HG03103 (cell line): ENCODE measurements around the gene TTC3.
"Not testable (repeated sequence)": the region's sequence is repeated elsewhere in the genome, so short reads cannot be mapped to it uniquely, and the experiment has no call there.

Source experiments
- ATAC-seq: cut with Tn5 transposase; IDR thresholded peaks from one replicate; pipeline ENCODE4 v1.9.1; 2021; ENCODE audit warnings: low read depth; ENCODE audit not compliant: unreplicated experiment

The TTC3 gene, protein sequence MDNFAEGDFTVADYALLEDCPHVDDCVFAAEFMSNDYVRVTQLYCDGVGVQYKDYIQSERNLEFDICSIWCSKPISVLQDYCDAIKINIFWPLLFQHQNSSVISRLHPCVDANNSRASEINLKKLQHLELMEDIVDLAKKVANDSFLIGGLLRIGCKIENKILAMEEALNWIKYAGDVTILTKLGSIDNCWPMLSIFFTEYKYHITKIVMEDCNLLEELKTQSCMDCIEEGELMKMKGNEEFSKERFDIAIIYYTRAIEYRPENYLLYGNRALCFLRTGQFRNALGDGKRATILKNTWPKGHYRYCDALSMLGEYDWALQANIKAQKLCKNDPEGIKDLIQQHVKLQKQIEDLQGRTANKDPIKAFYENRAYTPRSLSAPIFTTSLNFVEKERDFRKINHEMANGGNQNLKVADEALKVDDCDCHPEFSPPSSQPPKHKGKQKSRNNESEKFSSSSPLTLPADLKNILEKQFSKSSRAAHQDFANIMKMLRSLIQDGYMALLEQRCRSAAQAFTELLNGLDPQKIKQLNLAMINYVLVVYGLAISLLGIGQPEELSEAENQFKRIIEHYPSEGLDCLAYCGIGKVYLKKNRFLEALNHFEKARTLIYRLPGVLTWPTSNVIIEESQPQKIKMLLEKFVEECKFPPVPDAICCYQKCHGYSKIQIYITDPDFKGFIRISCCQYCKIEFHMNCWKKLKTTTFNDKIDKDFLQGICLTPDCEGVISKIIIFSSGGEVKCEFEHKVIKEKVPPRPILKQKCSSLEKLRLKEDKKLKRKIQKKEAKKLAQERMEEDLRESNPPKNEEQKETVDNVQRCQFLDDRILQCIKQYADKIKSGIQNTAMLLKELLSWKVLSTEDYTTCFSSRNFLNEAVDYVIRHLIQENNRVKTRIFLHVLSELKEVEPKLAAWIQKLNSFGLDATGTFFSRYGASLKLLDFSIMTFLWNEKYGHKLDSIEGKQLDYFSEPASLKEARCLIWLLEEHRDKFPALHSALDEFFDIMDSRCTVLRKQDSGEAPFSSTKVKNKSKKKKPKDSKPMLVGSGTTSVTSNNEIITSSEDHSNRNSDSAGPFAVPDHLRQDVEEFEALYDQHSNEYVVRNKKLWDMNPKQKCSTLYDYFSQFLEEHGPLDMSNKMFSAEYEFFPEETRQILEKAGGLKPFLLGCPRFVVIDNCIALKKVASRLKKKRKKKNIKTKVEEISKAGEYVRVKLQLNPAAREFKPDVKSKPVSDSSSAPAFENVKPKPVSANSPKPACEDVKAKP (N-terminal part only)

DNA sequence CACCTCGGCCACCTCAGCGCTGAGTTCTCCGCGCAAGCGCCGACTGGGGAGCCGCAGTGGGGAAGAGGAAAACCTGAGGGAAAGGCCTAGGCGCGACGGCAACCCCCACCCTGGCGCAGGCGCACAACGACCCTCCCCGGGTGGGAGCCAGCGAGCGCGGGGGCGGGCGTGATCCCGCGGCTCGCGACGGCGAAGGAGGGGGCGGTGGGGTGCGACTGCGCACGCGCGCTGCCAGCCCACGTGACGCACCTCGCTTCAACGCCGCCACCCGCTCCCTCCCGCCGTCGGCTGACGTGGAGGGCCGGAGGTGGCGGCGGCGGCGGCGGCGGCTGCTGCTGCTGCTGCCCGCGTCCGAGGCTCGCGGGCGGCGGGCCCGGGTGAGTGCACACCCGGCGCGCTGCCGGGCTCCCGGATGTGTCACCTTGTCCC is at the start of gene TTC3, which contains the start of gene PIGP:
Gene TTC3 (plus strand): TSS at position 267 of the 429 bp plus-strand sequence. CDS start 14,004 bp downstream, outside the sequence.
Gene PIGP (minus strand): TSS at position 84 of the 429 bp plus-strand sequence. CDS start 556 bp downstream, outside the sequence.
- ATAC-seq, result peak; percentile 51

DNA sequence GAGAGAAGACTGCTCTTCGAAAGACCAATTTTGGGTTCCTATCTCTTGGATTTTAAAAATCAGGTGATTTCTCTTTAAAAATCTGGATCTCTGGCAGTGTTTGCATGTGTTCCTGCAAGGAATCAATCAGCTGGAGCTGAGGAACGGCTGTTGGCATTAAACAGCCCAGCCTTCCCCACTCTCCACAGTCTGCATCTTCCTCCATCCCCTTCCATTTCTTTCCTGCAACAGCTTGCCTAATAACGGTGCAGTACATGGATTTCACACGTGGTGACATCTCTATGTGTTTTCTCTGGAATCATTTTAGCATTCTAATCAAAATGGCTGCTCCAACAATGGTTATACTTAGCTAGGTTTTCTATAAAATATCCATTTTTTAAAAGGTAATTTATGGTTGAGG is 46.6 kb upstream of the TTC3 start:
- no peak for ATAC-seq

DNA sequence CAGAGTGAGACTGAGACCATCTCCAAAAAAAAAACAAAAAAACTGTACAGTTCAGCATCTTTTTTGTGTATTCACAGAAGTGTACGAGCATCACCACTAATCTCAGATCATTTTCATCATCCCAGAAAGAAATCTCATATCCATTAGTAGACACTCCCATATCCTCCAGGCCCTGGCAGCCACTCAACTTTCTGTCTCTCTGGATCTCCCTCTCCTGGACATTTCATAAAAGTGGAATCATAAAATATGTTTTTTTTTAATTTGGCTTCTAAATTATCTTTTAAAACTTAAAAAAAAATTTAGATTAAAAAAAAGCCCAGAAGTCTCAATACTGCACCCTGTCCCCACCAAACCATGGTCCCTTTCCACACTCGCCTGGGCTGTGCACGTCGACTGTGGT is 44.5 kb upstream of the TTC3 start:
- ATAC-seq, result no peak

DNA sequence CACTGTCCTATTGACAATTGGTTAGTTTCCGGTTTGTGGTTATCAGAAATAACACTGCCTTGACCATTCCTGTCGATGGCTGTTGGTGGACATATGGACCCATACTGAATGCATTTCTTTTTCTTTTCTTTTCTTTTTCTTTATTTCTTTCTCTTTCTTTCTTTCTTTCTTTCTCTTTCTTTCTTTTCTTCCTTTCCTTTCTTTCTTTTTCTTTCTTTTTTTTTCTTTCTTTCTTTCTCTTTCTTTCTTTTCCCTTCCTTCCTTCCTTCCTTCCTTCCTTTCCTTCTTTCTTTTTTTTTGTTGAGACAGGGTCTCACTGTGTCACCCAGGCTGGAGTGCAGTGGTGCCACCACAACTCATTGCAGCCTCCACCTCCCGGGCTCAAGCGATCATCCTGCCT is 42.2 kb upstream of the TTC3 start:
- no peak for ATAC-seq

DNA sequence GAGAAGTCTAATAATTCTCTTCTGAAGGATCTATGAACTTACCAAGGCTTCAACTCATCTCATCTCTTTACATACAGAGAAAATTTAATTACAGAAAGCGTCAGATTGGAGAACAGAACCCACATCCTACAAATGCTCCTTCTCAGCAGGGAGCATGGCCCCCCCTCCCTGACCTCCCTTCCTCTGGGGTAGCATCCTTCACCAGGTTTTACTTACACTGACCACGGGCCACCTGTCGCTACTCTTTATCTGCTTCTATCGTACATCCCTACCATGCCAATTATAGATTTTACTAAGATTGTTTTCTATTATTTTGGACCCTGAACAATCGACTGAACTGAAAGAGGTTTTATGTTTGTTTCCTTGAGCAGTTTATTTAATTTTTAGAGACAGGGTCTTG is 40.8 kb upstream of the TTC3 start:
- ATAC-seq, result no peak

DNA sequence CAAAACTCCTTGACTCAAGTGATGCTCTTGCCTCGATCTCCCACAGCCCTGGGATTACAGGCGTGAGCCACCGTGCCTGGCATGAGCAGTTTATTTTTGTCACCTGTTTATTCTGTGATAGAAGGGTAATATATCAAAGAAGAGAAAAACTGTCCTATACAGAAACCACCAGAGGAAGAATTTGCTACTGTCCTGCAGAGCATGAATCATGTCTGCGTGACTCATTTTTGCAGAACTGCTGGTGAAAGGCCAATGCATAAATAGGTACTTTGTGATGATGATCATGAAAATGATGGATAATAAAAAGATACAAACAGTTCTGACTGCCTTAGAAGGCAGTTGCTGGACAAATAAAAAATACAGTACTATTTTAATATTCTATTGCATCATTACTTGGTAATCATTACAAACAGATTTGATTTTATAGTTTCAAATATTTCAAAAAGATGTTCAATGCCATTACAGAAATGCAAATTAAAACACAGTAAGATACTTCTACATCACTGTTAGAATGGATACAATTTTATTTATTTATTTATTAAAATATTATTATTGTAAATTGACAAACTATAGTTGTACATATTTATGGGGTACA is 40.1 kb upstream of the TTC3 start:
- no peak for ATAC-seq

DNA sequence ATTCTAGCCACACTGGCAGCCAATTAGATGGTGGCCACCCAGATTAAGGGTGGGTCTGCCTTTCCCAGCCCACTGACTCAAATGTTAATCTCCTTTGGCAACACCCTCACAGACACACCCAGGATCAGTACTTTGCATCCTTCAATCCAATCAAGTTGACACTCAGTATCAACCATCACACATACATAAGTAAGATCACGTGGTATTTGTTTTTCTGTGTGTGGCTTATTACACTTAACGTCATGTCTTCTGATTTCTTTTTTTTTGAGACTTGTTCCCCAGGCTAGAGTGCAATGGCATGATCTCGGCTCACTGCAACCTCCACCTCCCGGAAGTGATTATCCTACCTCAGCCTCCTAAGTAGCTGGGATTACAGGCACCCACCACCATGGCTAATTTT is 38.7 kb upstream of the TTC3 start:
- ATAC-seq, result not testable (repeated sequence)

DNA sequence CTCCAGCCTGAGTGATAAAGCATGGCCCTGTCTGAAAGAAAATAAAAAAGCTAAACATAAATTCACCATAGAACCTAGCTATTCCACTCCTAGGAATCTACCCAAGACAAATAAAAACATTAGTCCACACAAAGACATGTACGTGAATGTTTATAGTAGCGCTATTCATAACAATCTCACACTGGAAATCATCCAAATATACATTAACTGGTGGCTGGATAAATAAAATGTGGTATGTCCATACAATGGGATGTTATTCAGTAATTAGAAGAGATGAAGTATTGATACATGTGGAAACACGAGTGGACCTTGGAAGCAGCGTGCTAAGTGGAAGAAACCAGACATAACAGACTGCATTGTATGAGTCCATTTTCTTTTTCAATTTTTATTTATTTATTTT is 36.9 kb upstream of the TTC3 start:
- ATAC-seq, result no peak

DNA sequence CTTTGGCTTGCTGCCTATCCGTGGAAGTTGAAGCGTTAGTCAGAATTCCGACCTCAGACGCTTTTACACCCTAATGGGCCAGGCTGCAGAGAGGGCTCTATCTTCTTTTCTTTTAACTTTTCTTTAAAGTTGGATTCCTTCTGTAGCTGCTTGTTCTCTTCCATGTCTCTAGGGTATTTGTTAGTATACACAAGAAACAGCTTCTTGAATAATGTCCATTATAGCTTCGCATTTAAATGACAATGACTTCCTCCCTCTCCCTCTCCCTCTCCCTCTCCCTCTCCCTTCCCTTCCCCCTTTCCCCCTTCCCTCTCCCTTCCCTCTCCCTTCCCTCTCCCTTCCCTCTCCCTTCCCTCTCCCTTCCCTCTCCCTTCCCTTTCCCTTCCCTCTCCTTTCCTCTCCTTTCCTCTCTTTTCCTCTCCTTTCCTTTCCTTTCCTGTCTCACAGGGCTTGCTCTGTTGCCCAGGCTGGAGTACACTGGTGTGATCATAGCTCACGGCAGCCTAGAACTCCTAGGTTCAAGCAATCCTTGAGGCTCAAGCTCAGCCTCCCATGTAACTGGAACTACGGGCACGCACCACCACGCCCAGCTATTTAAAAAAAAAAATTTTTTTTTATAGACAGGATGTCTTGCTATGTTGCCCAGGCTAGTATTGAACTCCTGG is 33.5 kb upstream of the TTC3 start:
- ATAC-seq, result no peak

DNA sequence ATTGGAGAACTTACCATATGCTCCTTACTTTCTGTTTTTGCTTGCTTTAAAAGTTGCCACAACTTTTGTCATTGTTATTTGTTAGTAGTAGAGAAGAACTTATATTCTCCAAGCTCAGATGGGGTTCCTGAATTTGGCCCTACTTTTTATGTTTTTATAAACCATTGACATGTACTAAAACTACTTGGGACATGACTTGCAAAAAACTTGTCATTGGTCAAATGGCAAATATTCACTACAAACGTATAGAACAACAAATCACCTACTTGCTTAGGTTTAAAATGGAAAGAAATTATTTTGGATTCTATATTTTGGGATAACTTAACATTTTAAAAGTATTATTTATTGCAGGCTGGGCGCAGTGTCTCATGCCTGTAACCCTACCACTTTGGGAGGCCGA is 32.8 kb upstream of the TTC3 start:
- no peak for ATAC-seq

DNA sequence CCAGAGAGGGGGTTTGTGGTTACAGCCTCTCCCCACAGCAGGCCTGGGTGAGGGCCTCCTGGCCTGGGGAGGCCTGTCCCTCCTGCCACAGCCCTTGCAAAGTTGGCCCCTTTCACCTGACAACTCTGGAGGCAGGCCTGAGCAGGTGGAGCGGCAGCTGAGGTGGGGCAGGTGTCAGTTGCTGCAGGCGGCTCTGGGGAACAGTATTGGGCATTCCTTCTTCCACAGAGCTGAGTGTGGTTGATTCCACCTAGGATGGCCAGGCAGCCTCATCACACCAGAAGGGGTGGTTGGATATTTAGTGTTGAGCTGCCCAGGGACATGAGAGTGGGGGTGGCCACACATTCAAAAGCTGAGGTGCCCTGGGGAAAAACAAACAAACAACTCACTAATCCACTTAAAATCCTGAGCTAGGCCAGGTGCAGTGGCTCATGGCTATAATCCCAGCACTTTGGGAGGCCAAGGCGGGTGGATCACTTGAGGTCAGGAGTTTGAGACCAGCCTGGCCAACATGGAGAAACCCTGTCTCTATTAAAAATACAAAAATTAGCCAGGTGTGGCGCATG is 31.3 kb upstream of the TTC3 start:
- no peak for ATAC-seq

DNA sequence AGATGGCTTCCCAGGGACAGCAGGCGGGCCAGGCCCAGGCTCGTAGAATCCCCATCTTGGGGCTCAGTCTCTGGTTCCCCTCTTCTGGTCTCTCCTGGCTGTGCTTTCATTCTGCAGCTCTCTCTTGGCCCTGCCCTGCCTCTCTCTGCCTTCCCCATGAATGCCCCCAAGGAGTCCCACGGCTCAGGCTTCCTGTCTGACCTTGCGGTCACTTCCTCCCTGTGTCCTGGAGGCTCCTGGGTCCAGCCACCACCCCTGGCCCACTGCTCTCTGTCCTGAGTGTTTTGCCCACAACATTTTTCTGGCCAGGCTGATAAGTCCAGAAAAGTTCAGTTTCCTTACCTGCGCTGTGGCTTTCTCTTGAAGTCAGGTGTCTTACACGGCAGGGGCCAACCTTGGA is 29.2 kb upstream of the TTC3 start:
- ATAC-seq, result no peak

DNA sequence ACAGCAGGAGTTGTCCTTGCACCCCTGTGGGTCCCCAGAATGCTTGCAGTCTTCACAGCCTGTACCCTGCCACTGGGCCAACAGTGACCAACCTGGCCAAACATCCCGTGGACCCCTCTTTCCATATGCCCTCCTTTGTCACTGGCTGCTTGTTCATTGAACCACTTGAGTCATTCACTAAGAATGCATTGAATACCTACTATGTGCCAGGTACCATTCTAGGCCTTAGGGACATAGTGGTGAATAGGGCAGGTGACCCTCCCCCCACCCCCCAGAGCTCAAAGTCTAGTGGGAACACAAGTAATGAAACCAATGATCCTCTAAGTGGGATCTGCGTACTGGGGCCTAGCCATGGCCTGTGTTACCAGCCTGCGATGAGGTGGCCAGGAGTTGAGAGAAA is 28.4 kb upstream of the TTC3 start:
- ATAC-seq, result no peak

DNA sequence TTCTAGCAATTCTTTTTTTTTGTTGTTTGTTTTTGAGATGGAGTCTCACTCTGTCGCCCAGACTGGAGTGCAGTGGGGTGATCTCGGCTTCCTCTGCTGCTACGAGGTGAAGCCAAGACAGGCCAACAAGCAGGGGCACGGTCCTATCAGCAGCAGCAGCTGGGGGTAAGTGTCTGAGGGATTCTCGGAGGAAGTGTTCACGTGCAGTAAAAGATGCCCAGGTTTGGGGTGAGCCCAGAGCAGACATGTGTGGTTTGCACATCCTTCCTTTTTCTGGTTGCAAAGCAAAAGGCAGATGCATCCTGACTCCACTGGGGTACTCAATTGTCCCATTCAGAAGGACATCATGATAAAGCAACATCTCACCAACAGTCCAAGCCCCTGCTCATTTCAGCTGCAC is 27.9 kb upstream of the TTC3 start:
- ATAC-seq, result no peak

DNA sequence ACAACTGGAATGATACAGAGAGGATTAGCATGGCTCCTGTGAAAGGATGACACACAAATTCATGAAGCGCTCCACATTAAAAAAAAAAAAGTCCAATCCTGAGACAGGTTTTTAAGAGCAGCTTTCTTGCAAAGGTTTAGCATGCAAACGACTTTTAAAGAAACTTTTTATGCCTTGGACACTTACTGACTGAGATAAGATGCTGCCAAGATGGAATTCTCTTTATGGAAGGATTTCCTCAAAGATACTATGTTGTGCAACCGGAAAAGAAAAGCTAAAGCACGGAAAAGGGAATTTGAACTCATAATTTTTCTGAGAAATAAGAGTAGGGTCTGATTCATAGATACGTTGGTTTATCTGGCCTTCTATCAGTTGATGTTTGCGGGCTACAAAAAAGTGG is 27.5 kb upstream of the TTC3 start:
- no peak for ATAC-seq

DNA sequence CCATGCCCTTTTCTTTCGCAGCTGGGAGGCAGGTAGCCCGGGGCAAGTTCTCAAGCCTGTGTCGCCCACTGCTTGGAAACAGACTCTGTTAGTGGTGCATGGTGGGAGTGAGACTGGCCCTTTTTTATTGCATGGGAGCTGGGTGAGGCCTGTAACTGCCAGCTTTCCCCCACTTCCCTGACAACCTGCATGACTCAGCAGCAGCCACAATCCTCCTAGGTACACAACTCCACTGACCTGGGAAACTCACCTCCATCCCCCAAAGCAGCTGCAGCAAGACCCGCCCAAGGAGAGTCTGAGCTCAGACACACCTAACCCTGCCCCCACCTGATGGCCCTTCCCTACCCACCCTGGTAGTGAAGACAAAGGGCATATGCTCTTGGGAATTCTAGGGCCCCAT is 26.0 kb upstream of the TTC3 start:
- ATAC-seq, result no peak

DNA sequence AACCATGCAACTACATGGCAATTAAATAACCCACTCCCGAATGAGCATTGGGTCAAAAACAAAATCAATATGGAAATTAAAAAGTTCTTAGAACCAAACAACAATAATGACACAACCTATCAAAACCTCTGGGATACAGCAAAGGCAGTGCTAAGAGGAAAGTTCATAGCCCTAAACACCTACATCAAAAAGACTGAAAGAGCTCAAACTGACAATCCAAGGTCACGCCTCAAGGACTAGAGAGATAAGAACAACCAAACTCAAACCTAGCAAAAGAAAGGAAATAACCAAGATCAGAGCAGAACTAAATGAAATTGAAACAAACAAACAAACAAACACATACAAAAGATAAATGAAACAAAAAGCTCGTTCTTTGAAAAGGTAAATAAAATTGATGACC is 23.3 kb upstream of the TTC3 start:
- ATAC-seq, result not testable (repeated sequence)

DNA sequence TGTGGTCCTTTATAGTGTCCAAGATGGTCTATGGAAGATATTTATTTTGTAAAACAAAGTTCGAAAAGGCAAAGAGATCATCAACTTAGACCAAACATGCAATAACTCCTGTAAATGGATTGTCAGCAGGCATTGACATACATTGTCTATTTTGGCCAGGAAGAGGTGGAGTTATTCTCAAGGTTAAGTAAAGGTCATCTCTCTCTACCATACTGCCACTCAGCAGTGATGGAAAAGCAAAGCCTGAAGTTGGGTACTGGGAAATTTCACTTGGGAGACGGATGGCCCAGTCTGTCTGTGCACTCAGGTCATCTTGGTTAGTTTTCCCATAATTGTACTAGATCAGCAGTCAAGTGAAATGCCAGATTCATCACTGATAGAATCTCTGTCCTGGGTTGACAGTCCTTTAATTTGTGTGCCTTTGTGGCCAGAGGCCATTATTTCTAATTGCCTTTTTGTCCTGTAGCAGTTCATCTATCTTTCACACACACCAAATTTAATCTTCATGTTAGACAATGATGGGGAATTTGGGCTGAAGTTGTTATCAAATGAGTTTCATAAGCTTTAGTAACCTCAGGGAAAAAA is 17.7 kb upstream of the TTC3 start:
- no peak for ATAC-seq

DNA sequence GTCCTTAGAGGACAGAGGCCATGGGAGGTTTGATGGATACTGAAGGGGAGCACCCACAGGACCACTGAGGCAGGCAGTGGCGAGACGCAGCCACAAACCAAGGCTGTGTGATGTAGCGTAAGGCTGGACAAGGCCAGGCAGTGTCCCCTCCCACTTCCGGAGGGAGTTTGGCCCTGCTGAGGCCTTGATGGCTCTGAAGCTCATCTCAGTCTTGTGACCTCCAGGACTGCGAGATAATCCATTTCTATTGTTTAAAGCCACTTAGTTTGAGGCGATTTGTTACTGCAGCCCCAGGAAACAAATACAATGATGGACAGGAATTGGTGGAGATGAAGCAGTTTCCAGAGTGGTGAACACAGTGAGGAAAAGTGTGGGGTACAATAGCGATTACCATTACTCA is 15.4 kb upstream of the TTC3 start:
- ATAC-seq, result no peak
